T-cell (primary cell): ENCODE results near the gene METTL18. TPM values are rescaled to one million over a fixed set of nuclear protein-coding genes. Genes with fewer than 3 reads are reported as not detected.

Source experiments
- ATAC-seq, 4 experiments: fragments of 200-7000 bp in 3 of 4; fragments of 150-1000 bp in 1 of 4; cut with Tn5 transposase; replicated peaks in 1 of 4; 1 replicate in 3 of 4; 2 replicates in 1 of 4; pipeline ENCODE4 v1.10.0; 2021; ENCODE audit warnings: moderate library complexity in 3 of 4, mild to moderate bottlenecking in 2 of 4, moderate number of reproducible peaks in 1 of 4
- CTCF ChIA-PET, 2 donors: fragments of 300-600 bp; sonication (Branson Sonifier 250); formaldehyde crosslinking; loops; one replicate each; lab custom pipeline; 2022; ENCODE audit warnings: antibody characterized with exemption in 2 of 2; lab: Charles Lee
- POLR2A ChIA-PET, 2 donors: fragments of 300-600 bp; sonication (Branson Sonifier 250); formaldehyde crosslinking; loops; one replicate each; lab custom pipeline; 2022; ENCODE audit warnings: antibody characterized with exemption in 2 of 2; lab: Charles Lee
- DNase-seq, 35 experiments: peaks; one replicate each; pipeline versions ENCODE4 v3.0.0 to v3.0.0-alpha.2; 2013 to 2023
- H3K27ac ChIP-seq: one replicate; pipeline ENCODE4 v1.5.1; 2013; ENCODE audit warnings: low read length
- H3K27me3 ChIP-seq, 2 experiments: replicated peaks in 1 of 2; 1 replicate in 1 of 2; 2 replicates in 1 of 2; pipeline versions ENCODE4 v1.6.1 to v1.7.0; 2013; ENCODE audit warnings: low read length in 1 of 2, mixed read lengths in 1 of 2; ENCODE audit not compliant: control insufficient read depth in 2 of 2, insufficient read depth in 2 of 2; ENCODE audit errors: extremely low read depth in 1 of 2
- H3K36me3 ChIP-seq, 2 donors: 1 replicate in 1 of 2; 2 replicates in 1 of 2; pipeline versions ENCODE4 v1.6.1 to v1.7.0; 2013; ENCODE audit warnings: low read length in 1 of 2; ENCODE audit not compliant: control insufficient read depth in 2 of 2, insufficient read depth in 1 of 2; ENCODE audit errors: extremely low read depth in 1 of 2
- H3K4me1 ChIP-seq, 2 experiments: 1 replicate in 1 of 2; 2 replicates in 1 of 2; pipeline versions ENCODE4 v1.6.1 to v1.7.0; 2013; ENCODE audit warnings: low read length in 2 of 2, mixed read lengths in 1 of 2; ENCODE audit not compliant: insufficient read depth in 2 of 2, control insufficient read depth in 1 of 2; ENCODE audit errors: extremely low read depth in 1 of 2
- H3K4me3 ChIP-seq, 2 donors: 1 replicate in 1 of 2; 2 replicates in 1 of 2; pipeline versions ENCODE4 v1.5.1 to v1.7.0; 2013; ENCODE audit warnings: mild to moderate bottlenecking in 2 of 2, low read length in 1 of 2, moderate library complexity in 1 of 2; ENCODE audit not compliant: control insufficient read depth in 1 of 2; ENCODE audit errors: extremely low read depth in 1 of 2
- H3K9me3 ChIP-seq: 2 replicates; pipeline ENCODE4 v1.7.0; 2013
- H3K27ac Mint-ChIP-seq, 2 donors: one replicate each; pipeline ENCODE4 v1.8.0; 2020 to 2021; ENCODE audit warnings: mild to moderate bottlenecking in 2 of 2, mixed read lengths in 2 of 2
- H3K27me3 Mint-ChIP-seq, 2 donors: one replicate each; pipeline ENCODE4 v1.8.0; 2021 to 2022; ENCODE audit warnings: mixed read lengths in 2 of 2
- H3K36me3 Mint-ChIP-seq: one replicate; pipeline ENCODE4 v1.8.0; 2021; ENCODE audit warnings: mixed read lengths
- H3K4me1 Mint-ChIP-seq, 3 donors: one replicate each; pipeline ENCODE4 v1.8.0; 2020 to 2022; ENCODE audit warnings: mixed read lengths in 3 of 3, mild to moderate bottlenecking in 1 of 3
- H3K4me3 Mint-ChIP-seq, 3 donors: one replicate each; pipeline ENCODE4 v1.8.0; 2020 to 2022; ENCODE audit warnings: mild to moderate bottlenecking in 3 of 3, mixed read lengths in 3 of 3, moderate library complexity in 3 of 3
- H3K9me3 Mint-ChIP-seq, 3 donors: one replicate each; pipeline ENCODE4 v1.8.0; 2020 to 2022; ENCODE audit warnings: mixed read lengths in 3 of 3
- WGBS: methylation state at CpG from one replicate; pipeline ENCODE4 v1.1.5; 2013; ENCODE audit warnings: missing lambda C conversion rate; ENCODE audit not compliant: insufficient coverage; 5-methylcytosine and 5-hydroxymethylcytosine counted together
- total RNA-seq, 35 experiments: library from RNA in 6 of 35; stranded (reverse) in 6 of 35; fragments of 120-200 nt in 1 of 35; gene quantifications; one replicate each; pipeline versions ENCODE4 v1.2.1 to v1.2.4 and lab custom pipeline; 2013 to 2026

Gene METTL18
- total RNA-seq, 5 donors from 2014 or later (not counting 1 experiment from before 2014, with no cell fraction given) = 3.9 to 16.5 (median 11.1) TPM

- 100% methylated on average over 1 of the region's 4 CpGs for WGBS
- DNase-seq (no peak), ATAC-seq (no peak)
- Mint-ChIP-seq H3K4me1 (no peaks in the 10 kb centered on the region), H3K9me3 (no peaks in the 10 kb centered on the region), H3K27ac (no peak overlapping the region), H3K4me3 (no peak overlapping the region), H3K36me3 (peaks cover 36% of the 10 kb centered on the region), H3K27me3 (no peaks in the 10 kb centered on the region)
- Histone ChIP-seq H3K36me3 (peaks cover 2% of the 10 kb centered on the region in 2 donors), H3K9me3 (no peaks in the 10 kb centered on the region), H3K27ac (no peak overlapping the region), H3K4me3 (no peak overlapping the region), H3K27me3 (no peaks in the 10 kb centered on the region), H3K4me1 (no peaks in the 10 kb centered on the region)
- CTCF ChIA-PET = interaction anchor here (0.6 to 0.7 kb wide), 2 partner anchors 28 to 482 kb away, joined by 3 read pairs; no protein-coding TSS in a partner anchor
- POLR2A ChIA-PET = interaction anchor here in 1 of 2 donors (0.7 kb wide), 1 partner anchor 158 kb away, joined by 17 read pairs; no protein-coding TSS in a partner anchor
Measured at GRCh38 chr1:169833179-169833901, 38.6 kb upstream of the METTL18 start.

DNA sequence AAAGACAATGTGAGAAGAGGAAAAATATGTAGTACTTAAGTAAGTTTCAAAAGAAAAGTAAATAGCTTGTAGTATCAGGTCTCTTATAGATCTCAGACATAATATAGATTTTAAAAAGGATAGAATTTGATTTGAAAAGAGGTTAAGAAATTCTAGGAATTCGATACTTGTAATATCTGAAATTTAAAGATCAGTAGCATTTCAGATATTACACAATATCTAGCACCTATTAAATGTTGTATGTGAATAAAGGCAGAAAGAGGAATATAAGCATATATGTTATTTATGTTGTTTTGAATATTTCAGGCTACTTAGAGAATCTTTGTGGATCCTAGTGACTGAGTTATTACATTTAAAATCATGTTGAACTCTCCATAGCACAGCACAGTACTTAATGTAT, 35.0 kb upstream of the METTL18 start:
- DNase-seq = no peak
- Mint-ChIP-seq H3K27ac (no peak overlapping the region), H3K36me3 (peaks cover 36% of the 10 kb centered on the region), H3K9me3 (no peaks in the 10 kb centered on the region), H3K4me3 (no peak overlapping the region), H3K27me3 (no peaks in the 10 kb centered on the region), H3K4me1 (no peaks in the 10 kb centered on the region)
- Histone ChIP-seq H3K4me1 (no peaks in the 10 kb centered on the region), H3K4me3 (no peak overlapping the region), H3K27ac (no peak overlapping the region), H3K27me3 (no peaks in the 10 kb centered on the region), H3K36me3 (peaks cover 2 to 5% of the 10 kb centered on the region in 2 donors), H3K9me3 (no peaks in the 10 kb centered on the region)
- ATAC-seq = no peak
- CTCF ChIA-PET = no interaction called here
- no CpG with 5 or more reads among the region's 1 CpG for WGBS
- POLR2A ChIA-PET = no interaction called here

- no peak overlapping the region for H3K27ac ChIP-seq
- H3K36me3 ChIP-seq = peaks cover 2 to 3% of the 10 kb centered on the region in 2 donors
- H3K4me1 Mint-ChIP-seq = no peaks in the 10 kb centered on the region
- ChIA-PET POLR2A (no interaction called here), CTCF (no interaction called here)
- H3K27ac Mint-ChIP-seq = no peak overlapping the region
- H3K27me3 ChIP-seq = no peaks in the 10 kb centered on the region
- no peaks in the 10 kb centered on the region for H3K27me3 Mint-ChIP-seq
- DNase-seq (no peak), ATAC-seq (no peak)
- no peaks in the 10 kb centered on the region for H3K9me3 Mint-ChIP-seq
- no peak overlapping the region for H3K4me3 ChIP-seq
- no peak overlapping the region for H3K4me3 Mint-ChIP-seq
- H3K36me3 Mint-ChIP-seq = peaks cover 26% of the 10 kb centered on the region
- no peaks in the 10 kb centered on the region for H3K4me1 ChIP-seq
- no peaks in the 10 kb centered on the region for H3K9me3 ChIP-seq
- WGBS = 100% methylated on average over 3 of the region's 3 CpGs
Measured at GRCh38 chr1:169824153-169824552, 29.4 kb upstream of the METTL18 start.

DNA sequence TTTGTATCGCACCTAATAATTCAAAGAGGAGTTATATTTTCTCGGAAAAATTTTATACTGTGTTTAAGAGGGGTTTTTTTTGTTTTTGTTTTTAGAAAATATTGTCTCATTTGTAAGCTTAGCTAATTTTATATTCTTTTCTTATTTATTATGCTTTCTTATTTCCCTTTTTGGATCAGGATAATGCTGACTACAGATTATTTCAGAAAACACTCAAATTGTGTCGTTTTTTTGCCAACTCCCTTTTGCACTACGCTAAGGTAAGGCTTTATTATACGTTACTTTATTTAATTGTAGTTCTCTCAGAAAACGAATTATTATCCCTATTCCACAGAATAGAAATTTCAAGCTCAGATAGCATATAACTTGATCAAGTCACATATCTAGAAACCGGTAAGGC, 26.8 kb upstream of the METTL18 start:
- Histone ChIP-seq H3K27me3 (no peaks in the 10 kb centered on the region), H3K4me1 (no peaks in the 10 kb centered on the region), H3K27ac (no peak overlapping the region), H3K9me3 (no peaks in the 10 kb centered on the region), H3K4me3 (no peak overlapping the region), H3K36me3 (no peaks in the 10 kb centered on the region)
- ATAC-seq = no peak
- peaks cover 26% of the 10 kb centered on the region for H3K36me3 Mint-ChIP-seq
- ChIA-PET POLR2A (no interaction called here), CTCF (no interaction called here)
- no peak overlapping the region for H3K27ac Mint-ChIP-seq
- no CpG with 5 or more reads among the region's 7 CpGs for WGBS
- no peaks in the 10 kb centered on the region for H3K4me1 Mint-ChIP-seq
- no peaks in the 10 kb centered on the region for H3K9me3 Mint-ChIP-seq
- no peak overlapping the region for H3K4me3 Mint-ChIP-seq
- DNase-seq = no peak
- no peaks in the 10 kb centered on the region for H3K27me3 Mint-ChIP-seq

- Histone ChIP-seq H3K36me3 (no peaks in the 10 kb centered on the region), H3K4me3 (no peak overlapping the region), H3K9me3 (no peaks in the 10 kb centered on the region), H3K4me1 (no peaks in the 10 kb centered on the region), H3K27me3 (no peaks in the 10 kb centered on the region), H3K27ac (no peak overlapping the region)
- no peak overlapping the region for H3K27ac Mint-ChIP-seq
- WGBS = no CpG with 5 or more reads among the region's 1 CpG
- DNase-seq (no peak), ATAC-seq (no peak)
- peaks cover 17% of the 10 kb centered on the region for H3K36me3 Mint-ChIP-seq
- no peak overlapping the region for H3K4me3 Mint-ChIP-seq
- H3K9me3 Mint-ChIP-seq = no peaks in the 10 kb centered on the region
- CTCF ChIA-PET = no interaction called here
- H3K27me3 Mint-ChIP-seq = no peaks in the 10 kb centered on the region
- peaks cover 0 to 2% (median 0%) of the 10 kb centered on the region in 3 donors for H3K4me1 Mint-ChIP-seq
- POLR2A ChIA-PET = interaction anchor here in 1 of 2 donors (0.6 kb wide), 1 partner anchor 230 kb away, joined by 3 read pairs; no protein-coding TSS in a partner anchor
Measured at GRCh38 chr1:169816617-169817016, 21.9 kb upstream of the METTL18 start.

DNA sequence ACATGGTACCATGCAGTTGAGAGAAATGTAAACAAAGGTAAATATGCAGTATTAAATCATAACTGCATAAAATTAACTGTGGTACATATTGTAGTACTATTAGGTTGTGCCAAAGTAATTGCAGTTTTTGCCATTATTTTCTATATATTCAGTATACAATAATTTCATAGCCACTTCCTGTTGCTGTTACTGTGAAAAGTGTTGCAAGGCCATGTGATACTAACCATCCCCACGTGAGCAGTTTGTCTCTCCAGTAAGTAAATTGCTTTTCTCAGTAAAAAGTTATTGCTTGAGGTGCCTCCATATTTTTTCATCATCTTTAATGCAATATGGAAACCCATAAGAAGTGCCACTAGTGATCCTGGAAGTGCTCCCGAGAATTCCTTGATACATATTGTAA, 19.6 kb upstream of the METTL18 start:
- no peak overlapping the region for H3K4me3 ChIP-seq
- no peaks in the 10 kb centered on the region for H3K9me3 Mint-ChIP-seq
- no peak for ATAC-seq
- no peaks in the 10 kb centered on the region for H3K9me3 ChIP-seq
- H3K4me1 Mint-ChIP-seq = peaks cover 0 to 2% (median 0%) of the 10 kb centered on the region in 3 donors
- no peak for DNase-seq
- no peak overlapping the region for H3K27ac ChIP-seq
- no peaks in the 10 kb centered on the region for H3K4me1 ChIP-seq
- CTCF ChIA-PET = interaction anchor here (0.5 kb wide), 2 partner anchors 41 to 1195 kb away, joined by 3 to 4 read pairs; no protein-coding TSS in a partner anchor
- WGBS = no CpG with 5 or more reads among the region's 2 CpGs
- POLR2A ChIA-PET = no interaction called here
- H3K36me3 Mint-ChIP-seq = peaks cover 17% of the 10 kb centered on the region
- H3K27me3 ChIP-seq = no peaks in the 10 kb centered on the region
- H3K27me3 Mint-ChIP-seq = no peaks in the 10 kb centered on the region
- no peak overlapping the region for H3K4me3 Mint-ChIP-seq
- H3K27ac Mint-ChIP-seq = no peak overlapping the region
- H3K36me3 ChIP-seq = no peaks in the 10 kb centered on the region
